ENCODE data around the gene MARK2.

GRCh38 chr11:63879598-63880402 is 40.9 kb downstream of the MARK2 start:
- TF ChIP-seq EZH2phosphoT487 (IDR thresholded peaks at IDR 0.05; ENCODE audit: insufficient read depth, low read depth) (no peak), EZH2 (IDR thresholded peaks at IDR 0.05; ENCODE audit: insufficient read depth, poor library complexity, severe bottlenecking) (no peak)
